ENCODE data around the gene TSPAN6. TPM values are rescaled to one million over a fixed set of nuclear protein-coding genes. Genes with fewer than 3 reads are reported as not detected.

Gene TSPAN6
- polyA plus RNA-seq, 1 donor (not counting 4 experiments of a cell fraction or from before 2014, with no cell fraction given): 24.3 TPM

- Histone ChIP-seq H3K9ac (ENCODE audit: control insufficient read depth, extremely low read depth, insufficient read depth, low read length) (no peak overlapping the region), H3K27ac (ENCODE audit: control insufficient read depth, insufficient read depth, low read length) (no peak overlapping the region), H3K4me3 (ENCODE audit: control insufficient read depth in 2 of 3, extremely low read depth in 1 of 3, insufficient read depth in 2 of 3, low read depth in 1 of 3, low read length in 3 of 3) (no peak overlapping the region), H3K27me3 (ENCODE audit: control insufficient read depth, extremely low read depth, insufficient read depth, low read length) (no peaks in the 10 kb centered on the region), H3K4me1 (ENCODE audit: control insufficient read depth, extremely low read depth, insufficient read depth, low read length) (no peaks in the 10 kb centered on the region), H2AFZ (ENCODE audit: control insufficient read depth, low read length) (no peak overlapping the region), H4K20me1 (ENCODE audit: control insufficient read depth, extremely low read depth, insufficient read depth, low read length) (no peaks in the 10 kb centered on the region), H3K9me3 (ENCODE audit: control insufficient read depth, low read depth, low read length) (no peaks in the 10 kb centered on the region), H3K9me1 (ENCODE audit: control insufficient read depth, extremely low read depth, insufficient read depth, low read length) (no peaks in the 10 kb centered on the region), H3K36me3 (ENCODE audit: control insufficient read depth in 2 of 2, extremely low read depth in 1 of 2, insufficient read depth in 2 of 2, low read length in 2 of 2) (peaks cover 0 to 4% of the 10 kb centered on the region in 2 experiments), H3K79me2 (ENCODE audit: control insufficient read depth, insufficient read depth, low read length) (no peaks in the 10 kb centered on the region), H3K4me2 (ENCODE audit: control insufficient read depth, extremely low read depth, insufficient read depth, low read depth, low read length) (no peak overlapping the region)
- DNase-seq (ENCODE audit: low read depth, low spot score): no peak
- FAIRE-seq: no peak
- dilution Hi-C loops (cut with MboI; ENCODE audit: extremely low pct_ligation_motif_present, low sequenced_read_pairs): no loop called here
- TF ChIP-seq CTCF (optimal IDR thresholded peaks at IDR 0.05 in 1 of 3, IDR thresholded peaks at IDR 0.05 in 1 of 3, conservative IDR thresholded peaks at IDR 0.05 in 1 of 3; ENCODE audit: extremely low read depth in 1 of 3, insufficient read depth in 2 of 3, low read length in 3 of 3) (no peak), EZH2 (IDR thresholded peaks at IDR 0.05; ENCODE audit: low read length) (no peak)
Measured at GRCh38 chrX:100635040-100635439, 1.6 kb downstream of the TSPAN6 start.

- no peaks in the 10 kb centered on the region for H4K20me1 ChIP-seq (ENCODE audit: control insufficient read depth, extremely low read depth, insufficient read depth, low read length)
- TF ChIP-seq CTCF (optimal IDR thresholded peaks at IDR 0.05 in 1 of 3, IDR thresholded peaks at IDR 0.05 in 1 of 3, conservative IDR thresholded peaks at IDR 0.05 in 1 of 3; ENCODE audit: extremely low read depth in 1 of 3, insufficient read depth in 2 of 3, low read length in 3 of 3) (no peak), EZH2 (IDR thresholded peaks at IDR 0.05; ENCODE audit: low read length) (no peak)
- no peak overlapping the region for H3K9ac ChIP-seq (ENCODE audit: control insufficient read depth, extremely low read depth, insufficient read depth, low read length)
- no peaks in the 10 kb centered on the region for H3K27me3 ChIP-seq (ENCODE audit: control insufficient read depth, extremely low read depth, insufficient read depth, low read length)
- H3K4me3 ChIP-seq (ENCODE audit: control insufficient read depth in 2 of 3, extremely low read depth in 1 of 3, insufficient read depth in 2 of 3, low read depth in 1 of 3, low read length in 3 of 3): no peak overlapping the region
- no peaks in the 10 kb centered on the region for H3K36me3 ChIP-seq (ENCODE audit: control insufficient read depth in 2 of 2, extremely low read depth in 1 of 2, insufficient read depth in 2 of 2, low read length in 2 of 2)
- H3K79me2 ChIP-seq (ENCODE audit: control insufficient read depth, insufficient read depth, low read length): no peaks in the 10 kb centered on the region
- FAIRE-seq: no peak
- H2AFZ ChIP-seq (ENCODE audit: control insufficient read depth, low read length): no peak overlapping the region
- no peaks in the 10 kb centered on the region for H3K9me1 ChIP-seq (ENCODE audit: control insufficient read depth, extremely low read depth, insufficient read depth, low read length)
- no peak overlapping the region for H3K4me2 ChIP-seq (ENCODE audit: control insufficient read depth, extremely low read depth, insufficient read depth, low read depth, low read length)
- no peaks in the 10 kb centered on the region for H3K4me1 ChIP-seq (ENCODE audit: control insufficient read depth, extremely low read depth, insufficient read depth, low read length)
- no peaks in the 10 kb centered on the region for H3K9me3 ChIP-seq (ENCODE audit: control insufficient read depth, low read depth, low read length)
- dilution Hi-C loops (cut with MboI; ENCODE audit: extremely low pct_ligation_motif_present, low sequenced_read_pairs): no loop called here
- DNase-seq (ENCODE audit: low read depth, low spot score): no peak
- H3K27ac ChIP-seq (ENCODE audit: control insufficient read depth, insufficient read depth, low read length): no peak overlapping the region
Measured at GRCh38 chrX:100625985-100626491, 10.6 kb downstream of the TSPAN6 start.

Measured in keratinocyte (primary cell).